ENCODE measurements around the gene GARIN5B. TPM values are rescaled to one million over a fixed set of nuclear protein-coding genes. Genes with fewer than 3 reads are reported as not detected.

The GARIN5B gene
- total RNA-seq, 1 experiment from 2014 or later: not detected

DNA sequence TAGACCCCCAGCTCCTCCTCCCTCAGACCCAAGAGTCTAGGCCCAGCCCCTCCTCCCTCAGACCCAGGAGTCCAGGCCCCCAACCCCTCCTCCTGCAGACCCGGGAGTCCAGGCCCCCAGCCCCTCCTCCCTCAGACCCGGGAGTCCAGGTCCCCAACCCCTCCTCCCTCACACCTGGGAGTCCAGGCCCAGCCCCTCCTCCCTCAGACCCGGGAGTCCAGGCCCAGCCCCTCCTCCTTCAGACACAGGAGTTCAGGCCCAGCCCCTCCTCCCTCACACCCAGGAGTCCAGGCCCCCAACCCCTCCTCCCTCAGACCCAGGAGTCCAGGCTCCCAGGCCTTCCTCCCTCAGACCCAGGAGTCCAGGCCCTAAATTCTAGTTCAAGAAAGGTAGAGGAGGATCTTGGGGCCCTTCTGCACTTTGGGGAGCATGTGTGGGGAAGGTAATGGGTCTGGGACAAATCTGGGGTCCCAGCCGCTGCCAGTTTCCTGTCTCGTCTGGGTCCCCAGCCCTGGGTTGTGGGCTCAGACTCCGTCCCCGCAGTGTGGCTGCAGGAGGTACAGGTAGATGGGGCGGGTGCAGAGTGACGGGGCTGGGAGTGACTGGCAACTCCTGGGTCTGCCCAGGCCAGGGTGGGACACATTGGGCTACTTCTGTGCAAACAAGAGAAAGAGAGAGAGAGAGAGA is 10.4 kb upstream of the GARIN5B start:
- 0 out of 2 replicates have a peak overlapping the region, but pooled peaks have one; percentile 8 for H3K27ac Mint-ChIP-seq
- POLR2A ChIA-PET: interaction anchor here (1.2 kb wide), 1 partner anchor 11 kb away, joined by 3 read pairs; the partner anchor contains the start of gene TMEM238
- TF ChIP-seq, protein P1, sequence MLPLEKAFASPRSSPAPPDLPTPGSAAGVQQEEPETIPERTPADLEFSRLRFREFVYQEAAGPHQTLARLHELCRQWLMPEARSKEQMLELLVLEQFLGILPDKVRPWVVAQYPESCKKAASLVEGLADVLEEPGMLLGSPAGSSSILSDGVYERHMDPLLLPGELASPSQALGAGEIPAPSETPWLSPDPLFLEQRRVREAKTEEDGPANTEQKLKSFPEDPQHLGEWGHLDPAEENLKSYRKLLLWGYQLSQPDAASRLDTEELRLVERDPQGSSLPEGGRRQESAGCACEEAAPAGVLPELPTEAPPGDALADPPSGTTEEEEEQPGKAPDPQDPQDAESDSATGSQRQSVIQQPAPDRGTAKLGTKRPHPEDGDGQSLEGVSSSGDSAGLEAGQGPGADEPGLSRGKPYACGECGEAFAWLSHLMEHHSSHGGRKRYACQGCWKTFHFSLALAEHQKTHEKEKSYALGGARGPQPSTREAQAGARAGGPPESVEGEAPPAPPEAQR (CRISPR knock-in tag; IDR thresholded peaks at IDR 0.05): no peak
- no peak for TF ChIP-seq ZNF219 (CRISPR knock-in tag; IDR thresholded peaks at IDR 0.05; ENCODE audit: borderline replicate concordance)
- no peak for TF ChIP-seq ZNF263 (CRISPR knock-in tag; IDR thresholded peaks at IDR 0.05; ENCODE audit: low read depth)
- no peak for TF ChIP-seq ZNF671 (CRISPR knock-in tag; IDR thresholded peaks at IDR 0.05)
- TF ChIP-seq, protein P2, sequence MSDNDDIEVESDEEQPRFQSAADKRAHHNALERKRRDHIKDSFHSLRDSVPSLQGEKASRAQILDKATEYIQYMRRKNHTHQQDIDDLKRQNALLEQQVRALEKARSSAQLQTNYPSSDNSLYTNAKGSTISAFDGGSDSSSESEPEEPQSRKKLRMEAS (CRISPR knock-in tag; IDR thresholded peaks at IDR 0.05): no peak
- TF ChIP-seq OVOL2 (CRISPR knock-in tag; IDR thresholded peaks at IDR 0.05; ENCODE audit: borderline replicate concordance): no peak
- TF ChIP-seq, protein P3, sequence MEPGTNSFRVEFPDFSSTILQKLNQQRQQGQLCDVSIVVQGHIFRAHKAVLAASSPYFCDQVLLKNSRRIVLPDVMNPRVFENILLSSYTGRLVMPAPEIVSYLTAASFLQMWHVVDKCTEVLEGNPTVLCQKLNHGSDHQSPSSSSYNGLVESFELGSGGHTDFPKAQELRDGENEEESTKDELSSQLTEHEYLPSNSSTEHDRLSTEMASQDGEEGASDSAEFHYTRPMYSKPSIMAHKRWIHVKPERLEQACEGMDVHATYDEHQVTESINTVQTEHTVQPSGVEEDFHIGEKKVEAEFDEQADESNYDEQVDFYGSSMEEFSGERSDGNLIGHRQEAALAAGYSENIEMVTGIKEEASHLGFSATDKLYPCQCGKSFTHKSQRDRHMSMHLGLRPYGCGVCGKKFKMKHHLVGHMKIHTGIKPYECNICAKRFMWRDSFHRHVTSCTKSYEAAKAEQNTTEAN (CRISPR knock-in tag; IDR thresholded peaks at IDR 0.05): no peak
- no peaks in the 10 kb centered on the region for H3K9me3 Mint-ChIP-seq
- H3K4me1 Mint-ChIP-seq: peaks cover 43% of the 10 kb centered on the region
- CTCF ChIA-PET: interaction anchor here (0.8 to 1.5 kb wide), 3 partner anchors 10 to 72 kb away, joined by 3 to 5 read pairs (median 4); partner anchors contain the start of gene TMEM238
- peak overlapping the region; percentile 57 for H3K4me3 Mint-ChIP-seq
- DNase-seq (ENCODE audit: low spot score) (no peak), ATAC-seq (no peak)
- peaks cover 65% of the 10 kb centered on the region for H3K27me3 Mint-ChIP-seq (ENCODE audit: low read depth)
- H3K36me3 Mint-ChIP-seq: no peaks in the 10 kb centered on the region

DNA sequence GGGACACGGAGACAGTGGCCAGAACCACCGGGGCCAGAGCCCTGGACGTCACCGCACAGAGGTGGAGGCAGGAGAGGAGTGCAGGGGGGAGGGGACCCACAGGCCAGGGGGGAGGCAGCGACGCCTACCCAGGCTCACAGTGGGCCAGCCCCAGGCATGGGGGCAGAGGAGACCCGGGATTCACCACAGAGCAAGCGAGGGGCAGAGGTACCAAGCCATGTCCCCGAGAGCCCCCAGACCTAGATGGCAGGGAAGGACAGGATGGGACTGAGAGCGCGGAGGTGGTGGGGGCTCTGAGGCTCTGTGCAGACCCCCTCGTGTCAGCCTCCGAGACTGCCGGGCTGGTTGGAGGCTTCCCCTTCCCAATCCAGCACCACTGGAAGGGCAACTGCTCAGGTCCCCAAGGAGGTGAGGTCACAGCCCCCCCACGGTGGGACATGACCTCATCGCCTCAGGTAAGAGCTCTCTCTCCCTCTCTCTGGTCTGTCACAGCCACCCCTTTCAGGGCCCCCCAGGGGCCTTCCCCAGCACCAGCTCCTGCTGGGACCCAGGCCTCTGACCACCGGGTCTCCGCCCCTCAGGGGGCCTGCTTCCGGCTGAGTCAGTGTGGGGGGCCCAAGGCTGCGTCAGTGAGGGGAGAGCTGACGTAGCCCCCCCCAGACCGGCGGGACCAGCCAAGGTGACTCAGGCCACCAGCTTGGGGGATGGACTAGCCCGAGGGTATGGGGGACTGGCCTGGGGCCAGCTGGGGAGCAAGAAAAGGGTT is 9.4 kb upstream of the GARIN5B start:
- H3K9me3 Mint-ChIP-seq: no peaks in the 10 kb centered on the region
- ChIA-PET CTCF (interaction anchor here (0.6 to 1.5 kb wide), 6 partner anchors 10 to 966 kb away, joined by 3 to 6 read pairs (median 4); partner anchors contain the start of genes KMT5C and TMEM238), POLR2A (interaction anchor here (1.2 kb wide), 1 partner anchor 12 kb away, joined by 3 read pairs; the partner anchor contains the start of gene TMEM238)
- no peaks in the 10 kb centered on the region for H3K36me3 Mint-ChIP-seq
- DNase-seq (ENCODE audit: low spot score) (no peak), ATAC-seq (no peak)
- H3K4me3 Mint-ChIP-seq: no peak overlapping the region
- TF ChIP-seq, protein P4, sequence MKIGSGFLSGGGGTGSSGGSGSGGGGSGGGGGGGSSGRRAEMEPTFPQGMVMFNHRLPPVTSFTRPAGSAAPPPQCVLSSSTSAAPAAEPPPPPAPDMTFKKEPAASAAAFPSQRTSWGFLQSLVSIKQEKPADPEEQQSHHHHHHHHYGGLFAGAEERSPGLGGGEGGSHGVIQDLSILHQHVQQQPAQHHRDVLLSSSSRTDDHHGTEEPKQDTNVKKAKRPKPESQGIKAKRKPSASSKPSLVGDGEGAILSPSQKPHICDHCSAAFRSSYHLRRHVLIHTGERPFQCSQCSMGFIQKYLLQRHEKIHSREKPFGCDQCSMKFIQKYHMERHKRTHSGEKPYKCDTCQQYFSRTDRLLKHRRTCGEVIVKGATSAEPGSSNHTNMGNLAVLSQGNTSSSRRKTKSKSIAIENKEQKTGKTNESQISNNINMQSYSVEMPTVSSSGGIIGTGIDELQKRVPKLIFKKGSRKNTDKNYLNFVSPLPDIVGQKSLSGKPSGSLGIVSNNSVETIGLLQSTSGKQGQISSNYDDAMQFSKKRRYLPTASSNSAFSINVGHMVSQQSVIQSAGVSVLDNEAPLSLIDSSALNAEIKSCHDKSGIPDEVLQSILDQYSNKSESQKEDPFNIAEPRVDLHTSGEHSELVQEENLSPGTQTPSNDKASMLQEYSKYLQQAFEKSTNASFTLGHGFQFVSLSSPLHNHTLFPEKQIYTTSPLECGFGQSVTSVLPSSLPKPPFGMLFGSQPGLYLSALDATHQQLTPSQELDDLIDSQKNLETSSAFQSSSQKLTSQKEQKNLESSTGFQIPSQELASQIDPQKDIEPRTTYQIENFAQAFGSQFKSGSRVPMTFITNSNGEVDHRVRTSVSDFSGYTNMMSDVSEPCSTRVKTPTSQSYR (CRISPR knock-in tag; IDR thresholded peaks at IDR 0.05): no peak
- TF ChIP-seq ETV6 (CRISPR knock-in tag; IDR thresholded peaks at IDR 0.05) (no peak), FOXJ3 (CRISPR knock-in tag; IDR thresholded peaks at IDR 0.05; ENCODE audit: borderline replicate concordance) (no peak), ZNF423 (CRISPR knock-in tag; IDR thresholded peaks at IDR 0.05) (peak; percentile 67), GABPB1 (CRISPR knock-in tag; IDR thresholded peaks at IDR 0.05) (peak; percentile 30; the same call in 1 of the 2 replicates)
- TF ChIP-seq, protein P5, sequence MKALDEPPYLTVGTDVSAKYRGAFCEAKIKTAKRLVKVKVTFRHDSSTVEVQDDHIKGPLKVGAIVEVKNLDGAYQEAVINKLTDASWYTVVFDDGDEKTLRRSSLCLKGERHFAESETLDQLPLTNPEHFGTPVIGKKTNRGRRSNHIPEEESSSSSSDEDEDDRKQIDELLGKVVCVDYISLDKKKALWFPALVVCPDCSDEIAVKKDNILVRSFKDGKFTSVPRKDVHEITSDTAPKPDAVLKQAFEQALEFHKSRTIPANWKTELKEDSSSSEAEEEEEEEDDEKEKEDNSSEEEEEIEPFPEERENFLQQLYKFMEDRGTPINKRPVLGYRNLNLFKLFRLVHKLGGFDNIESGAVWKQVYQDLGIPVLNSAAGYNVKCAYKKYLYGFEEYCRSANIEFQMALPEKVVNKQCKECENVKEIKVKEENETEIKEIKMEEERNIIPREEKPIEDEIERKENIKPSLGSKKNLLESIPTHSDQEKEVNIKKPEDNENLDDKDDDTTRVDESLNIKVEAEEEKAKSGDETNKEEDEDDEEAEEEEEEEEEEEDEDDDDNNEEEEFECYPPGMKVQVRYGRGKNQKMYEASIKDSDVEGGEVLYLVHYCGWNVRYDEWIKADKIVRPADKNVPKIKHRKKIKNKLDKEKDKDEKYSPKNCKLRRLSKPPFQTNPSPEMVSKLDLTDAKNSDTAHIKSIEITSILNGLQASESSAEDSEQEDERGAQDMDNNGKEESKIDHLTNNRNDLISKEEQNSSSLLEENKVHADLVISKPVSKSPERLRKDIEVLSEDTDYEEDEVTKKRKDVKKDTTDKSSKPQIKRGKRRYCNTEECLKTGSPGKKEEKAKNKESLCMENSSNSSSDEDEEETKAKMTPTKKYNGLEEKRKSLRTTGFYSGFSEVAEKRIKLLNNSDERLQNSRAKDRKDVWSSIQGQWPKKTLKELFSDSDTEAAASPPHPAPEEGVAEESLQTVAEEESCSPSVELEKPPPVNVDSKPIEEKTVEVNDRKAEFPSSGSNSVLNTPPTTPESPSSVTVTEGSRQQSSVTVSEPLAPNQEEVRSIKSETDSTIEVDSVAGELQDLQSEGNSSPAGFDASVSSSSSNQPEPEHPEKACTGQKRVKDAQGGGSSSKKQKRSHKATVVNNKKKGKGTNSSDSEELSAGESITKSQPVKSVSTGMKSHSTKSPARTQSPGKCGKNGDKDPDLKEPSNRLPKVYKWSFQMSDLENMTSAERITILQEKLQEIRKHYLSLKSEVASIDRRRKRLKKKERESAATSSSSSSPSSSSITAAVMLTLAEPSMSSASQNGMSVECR (CRISPR knock-in tag; IDR thresholded peaks at IDR 0.05; ENCODE audit: borderline replicate concordance): no peak
- H3K4me1 Mint-ChIP-seq: peaks cover 37% of the 10 kb centered on the region
- no peak overlapping the region for H3K27ac Mint-ChIP-seq
- peaks cover 69% of the 10 kb centered on the region for H3K27me3 Mint-ChIP-seq (ENCODE audit: low read depth)

All from WTC11 (cell line).